SH-SY5Y (cell line): ENCODE data around the gene C14orf119.

Experiments
- GATA2 ChIP-seq: IDR thresholded peaks from 2 replicates; pipeline ENCODE4 v1.6.1; 2011; ENCODE audit warnings: mild to moderate bottlenecking, low read depth, low read length
- GATA3 ChIP-seq: IDR thresholded peaks from 2 replicates; pipeline ENCODE4 v1.6.1; 2011; ENCODE audit warnings: low read depth, mild to moderate bottlenecking, low read length, moderate library complexity

GRCh38 chr14:23052182-23052623, 43.1 kb upstream of the C14orf119 start:
- TF ChIP-seq GATA2 (no peak), GATA3 (no peak)
